Neural crest cell (in vitro differentiated cells): ENCODE data around the gene NRL. TPM values are rescaled to one million over a fixed set of nuclear protein-coding genes. Genes with fewer than 3 reads are reported as not detected.

ENCODE experiments used
- DNase-seq: peaks from one replicate; pipeline ENCODE4 v3.0.0; 2021; ENCODE audit warnings: low read depth, mixed read lengths, low spot score
- H3K27ac Mint-ChIP-seq: one replicate; pipeline ENCODE4 v1.8.0; 2021; ENCODE audit warnings: mild to moderate bottlenecking, mixed read lengths; ENCODE audit not compliant: unreplicated experiment
- H3K27me3 Mint-ChIP-seq: 2 replicates; pipeline ENCODE4 v1.8.0; 2021; ENCODE audit warnings: low read depth, mild to moderate bottlenecking, mixed read lengths
- H3K36me3 Mint-ChIP-seq: 2 replicates; pipeline ENCODE4 v1.8.0; 2021; ENCODE audit warnings: low read depth, mild to moderate bottlenecking, mixed read lengths
- H3K4me1 Mint-ChIP-seq: 2 replicates; pipeline ENCODE4 v1.8.0; 2021; ENCODE audit warnings: mixed read lengths
- H3K4me3 Mint-ChIP-seq: one replicate; pipeline ENCODE4 v1.8.0; 2021; ENCODE audit warnings: mild to moderate bottlenecking, mixed read lengths
- H3K9me3 Mint-ChIP-seq: 2 replicates; pipeline ENCODE4 v1.8.0; 2021; ENCODE audit warnings: mixed read lengths
- CTCF ChIP-seq: fragments of 200-600 bp; sonication (generic); conservative IDR thresholded peaks from 2 replicates; pipeline ENCODE4 v1.5.0; 2021; ENCODE audit warnings: antibody characterized with exemption, mild to moderate bottlenecking
- total RNA-seq: library from RNA; stranded (reverse); gene quantifications from 2 replicates; pipeline ENCODE4 v1.2.1, GENCODE V29; 2021

Gene NRL
- total RNA-seq, 1 donor from 2014 or later, result 1.2 TPM

- H3K4me1 Mint-ChIP-seq, result no peaks in the 10 kb centered on the region
These were observed 42.3 kb downstream of the NRL start for GRCh38 chr14:24072436-24072835.

GRCh38 chr14:24071836-24072430 is 42.8 kb downstream of the NRL start:
- H3K9me3 Mint-ChIP-seq, result no peaks in the 10 kb centered on the region
- H3K27me3 Mint-ChIP-seq, result peaks cover 7% of the 10 kb centered on the region
- no peak overlapping the region for H3K27ac Mint-ChIP-seq
- TF ChIP-seq CTCF, result no peak
- H3K4me1 Mint-ChIP-seq, result no peaks in the 10 kb centered on the region
- no peaks in the 10 kb centered on the region for H3K36me3 Mint-ChIP-seq
- H3K4me3 Mint-ChIP-seq, result no peak overlapping the region
- DNase-seq, result no peak

More at GRCh38 chr14:24072436-24072835, 42.3 kb downstream of the NRL start:
- TF ChIP-seq CTCF, result no peak
- no peaks in the 10 kb centered on the region for H3K9me3 Mint-ChIP-seq
- no peaks in the 10 kb centered on the region for H3K36me3 Mint-ChIP-seq
- no peak for DNase-seq
- H3K27me3 Mint-ChIP-seq, result peaks cover 7% of the 10 kb centered on the region
- no peak overlapping the region for H3K4me3 Mint-ChIP-seq
- H3K27ac Mint-ChIP-seq, result no peak overlapping the region

- no peak for TF ChIP-seq CTCF
- Mint-ChIP-seq H3K4me1 (no peaks in the 10 kb centered on the region), H3K27ac (no peak within 1 kb of the TSS), H3K4me3 (no peak within 1 kb of the TSS), H3K9me3 (no peaks in the 10 kb centered on the region), H3K36me3 (no peaks in the 10 kb centered on the region), H3K27me3 (peaks cover 7% of the 10 kb centered on the region)
- no peak for DNase-seq
These were observed 43.5 kb downstream of the NRL start, which contains the start of gene CPNE6 for GRCh38 chr14:24071144-24071697. CPNE6 (plus strand) TSS chr14:24071562; CDS start chr14:24072937, 1,375 bp downstream.

GRCh38 chr14:24070285-24071143 is 44.2 kb downstream of the NRL start:
- Mint-ChIP-seq H3K4me1 (no peaks in the 10 kb centered on the region), H3K27me3 (peaks cover 7% of the 10 kb centered on the region), H3K27ac (no peak overlapping the region), H3K36me3 (no peaks in the 10 kb centered on the region), H3K4me3 (no peak overlapping the region), H3K9me3 (no peaks in the 10 kb centered on the region)
- no peak for TF ChIP-seq CTCF
- DNase-seq, result no peak

GRCh38 chr14:24069411-24069735 is 45.4 kb downstream of the NRL start:
- Mint-ChIP-seq H3K4me1 (no peaks in the 10 kb centered on the region), H3K4me3 (no peak overlapping the region), H3K27me3 (peaks cover 7% of the 10 kb centered on the region), H3K36me3 (no peaks in the 10 kb centered on the region), H3K9me3 (no peaks in the 10 kb centered on the region), H3K27ac (no peak overlapping the region)
- no peak for TF ChIP-seq CTCF
- no peak for DNase-seq
